Hepatocyte (in vitro differentiated cells): ENCODE results near the gene SAFB2. TPM values are rescaled to one million over a fixed set of nuclear protein-coding genes. Genes with fewer than 3 reads are reported as not detected.

ENCODE experiments used
- DNase-seq: peaks from one replicate; pipeline ENCODE4 v3.0.0-alpha.2; 2016; ENCODE audit warnings: low spot score
- H2AFZ ChIP-seq: fragments of 200-600 bp; sonication (generic); 2 replicates; pipeline ENCODE4 v1.6.0; 2016; ENCODE audit warnings: antibody characterized with exemption, mild to moderate bottlenecking
- H3K27ac ChIP-seq: fragments of 200-600 bp; sonication (generic); 2 replicates; pipeline ENCODE4 v1.5.1; 2016; ENCODE audit warnings: mild to moderate bottlenecking
- H3K27me3 ChIP-seq: fragments of 200-600 bp; sonication (generic); 2 replicates; pipeline ENCODE4 v1.6.1; 2016
- H3K36me3 ChIP-seq: fragments of 200-600 bp; sonication (generic); replicated peaks from 2 replicates; pipeline ENCODE4 v1.5.1; 2016; ENCODE audit warnings: low read depth; ENCODE audit not compliant: insufficient read depth
- H3K4me1 ChIP-seq: fragments of 200-600 bp; sonication (generic); 2 replicates; pipeline ENCODE4 v1.5.1; 2016; ENCODE audit warnings: mild to moderate bottlenecking, moderate library complexity; ENCODE audit not compliant: insufficient read depth
- H3K4me2 ChIP-seq: fragments of 200-600 bp; sonication (generic); 2 replicates; pipeline ENCODE4 v1.6.0; 2016
- H3K4me3 ChIP-seq: fragments of 200-600 bp; sonication (generic); 2 replicates; pipeline ENCODE4 v1.5.1; 2016; ENCODE audit warnings: mild to moderate bottlenecking
- H3K79me2 ChIP-seq: fragments of 200-600 bp; sonication (generic); 2 replicates; pipeline ENCODE4 v1.6.0; 2017; ENCODE audit warnings: mild to moderate bottlenecking
- H3K9me2 ChIP-seq: fragments of 200-600 bp; sonication (generic); replicated peaks from 2 replicates; pipeline ENCODE4 v1.6.0; 2017; ENCODE audit warnings: mild to moderate bottlenecking; ENCODE audit not compliant: insufficient read depth
- H3K9me3 ChIP-seq: fragments of 200-600 bp; sonication (generic); 2 replicates; pipeline ENCODE4 v1.5.1; 2016; ENCODE audit warnings: low read depth, mild to moderate bottlenecking
- H4K20me1 ChIP-seq: fragments of 200-600 bp; sonication (generic); 2 replicates; pipeline ENCODE4 v1.6.0; 2016; ENCODE audit warnings: mild to moderate bottlenecking; ENCODE audit not compliant: insufficient read depth, poor library complexity, severe bottlenecking
- CTCF ChIP-seq: fragments of 200-600 bp; sonication (generic); IDR thresholded peaks from 2 replicates; pipeline ENCODE4 v1.5.1; 2016; ENCODE audit warnings: antibody characterized with exemption, mild to moderate bottlenecking; ENCODE audit not compliant: poor library complexity
- EZH2 ChIP-seq: fragments of 200-600 bp; sonication (generic); IDR thresholded peaks from 2 replicates; pipeline ENCODE4 v1.6.1; 2016; ENCODE audit warnings: antibody characterized with exemption, mild to moderate bottlenecking, borderline replicate concordance
- EZH2phosphoT487 ChIP-seq: fragments of 200-600 bp; sonication (generic); IDR thresholded peaks from one replicate; pipeline ENCODE4 v1.6.1; 2018; ENCODE audit warnings: antibody characterized with exemption, mild to moderate bottlenecking, low read depth, moderate library complexity; ENCODE audit not compliant: unreplicated experiment, severe bottlenecking
- WGBS: methylation state at CpG from one replicate; pipeline ENCODE4 v1.1.6; 2016; ENCODE audit warnings: low lambda C conversion rate; ENCODE audit errors: missing lambda C conversion rate; 5-methylcytosine and 5-hydroxymethylcytosine counted together
- polyA plus RNA-seq: library from polyadenylated mRNA; unstranded; fragments of >200 nt; fragmentation: Nextera tagmentation; extraction: Ambion mirVana; gene quantifications from 2 replicates; pipeline ENCODE4 v1.2.1, GENCODE V29; 2016
- total RNA-seq: library from RNA; depleted of rRNA; stranded (reverse); fragments of >200 nt; gene quantifications from 2 replicates; pipeline ENCODE4 v1.2.3, GENCODE V29; 2014

Gene SAFB2
- total and polyA plus RNA-seq, 2 experiments from 2014 or later, result 21.1 to 42.6 TPM

GRCh38 chr19:5562280-5562679, 60.3 kb downstream of the SAFB2 start:
- Histone ChIP-seq H3K36me3 (no peaks in the 10 kb centered on the region), H3K9me3 (no peaks in the 10 kb centered on the region), H3K9me2 (no peaks in the 10 kb centered on the region), H3K4me1 (no peaks in the 10 kb centered on the region), H3K79me2 (no peaks in the 10 kb centered on the region), H2AFZ (no peak overlapping the region), H4K20me1 (no peaks in the 10 kb centered on the region), H3K4me3 (no peak overlapping the region), H3K27me3 (peaks cover 15% of the 10 kb centered on the region), H3K27ac (no peak overlapping the region), H3K4me2 (no peak overlapping the region)
- DNase-seq, result no peak
- 91% methylated on average over 7 of the region's 7 CpGs for WGBS
- TF ChIP-seq EZH2phosphoT487, result no peak
- TF ChIP-seq EZH2, result no peak
- no peak for TF ChIP-seq CTCF

GRCh38 chr19:5561559-5561958, 61.0 kb downstream of the SAFB2 start:
- 80% methylated on average over 6 of the region's 6 CpGs for WGBS
- no peaks in the 10 kb centered on the region for H3K79me2 ChIP-seq
- H2AFZ ChIP-seq, result no peak overlapping the region
- no peak overlapping the region for H3K27ac ChIP-seq
- no peak for DNase-seq
- H3K36me3 ChIP-seq, result no peaks in the 10 kb centered on the region
- H3K4me1 ChIP-seq, result no peaks in the 10 kb centered on the region
- no peaks in the 10 kb centered on the region for H3K9me2 ChIP-seq
- H3K4me3 ChIP-seq, result no peak overlapping the region
- peaks cover 8% of the 10 kb centered on the region for H3K27me3 ChIP-seq
- no peak overlapping the region for H3K4me2 ChIP-seq
- no peaks in the 10 kb centered on the region for H4K20me1 ChIP-seq
- H3K9me3 ChIP-seq, result no peaks in the 10 kb centered on the region
- TF ChIP-seq EZH2phosphoT487 (no peak), EZH2 (no peak), CTCF (peak; percentile 35)

GRCh38 chr19:5560156-5560555, 62.4 kb downstream of the SAFB2 start:
- no peak overlapping the region for H3K27ac ChIP-seq
- DNase-seq, result no peak
- H3K9me3 ChIP-seq, result no peaks in the 10 kb centered on the region
- no peaks in the 10 kb centered on the region for H3K27me3 ChIP-seq
- WGBS, result 73% methylated on average over 19 of the region's 19 CpGs
- H2AFZ ChIP-seq, result no peak overlapping the region
- no peaks in the 10 kb centered on the region for H3K4me1 ChIP-seq
- H3K4me2 ChIP-seq, result no peak overlapping the region
- H4K20me1 ChIP-seq, result no peaks in the 10 kb centered on the region
- H3K79me2 ChIP-seq, result no peaks in the 10 kb centered on the region
- H3K4me3 ChIP-seq, result no peak overlapping the region
- no peaks in the 10 kb centered on the region for H3K36me3 ChIP-seq
- TF ChIP-seq EZH2 (no peak), EZH2phosphoT487 (no peak), CTCF (no peak)
- no peaks in the 10 kb centered on the region for H3K9me2 ChIP-seq

- Histone ChIP-seq H3K27ac (no peak overlapping the region), H2AFZ (no peak overlapping the region), H3K9me3 (no peaks in the 10 kb centered on the region), H3K4me2 (no peak overlapping the region), H3K79me2 (no peaks in the 10 kb centered on the region), H3K4me3 (no peak overlapping the region), H4K20me1 (no peaks in the 10 kb centered on the region), H3K4me1 (no peaks in the 10 kb centered on the region), H3K27me3 (no peaks in the 10 kb centered on the region), H3K36me3 (no peaks in the 10 kb centered on the region), H3K9me2 (no peaks in the 10 kb centered on the region)
- no peak for DNase-seq
- no peak for TF ChIP-seq EZH2
- no peak for TF ChIP-seq CTCF
- TF ChIP-seq EZH2phosphoT487, result no peak
- WGBS, result 64% methylated on average over 3 of the region's 3 CpGs
Measured at GRCh38 chr19:5559804-5560133, 62.8 kb downstream of the SAFB2 start.
